ENCODE measurements around the gene NECAB3. TPM values are rescaled to one million over a fixed set of nuclear protein-coding genes. Genes with fewer than 3 reads are reported as not detected.
A peak's percentile ranks its signal among the peaks of the same experiment; 100 is the strongest.

The NECAB3 gene
- total and polyA plus RNA-seq, 2 of the 13 experiments (the other 11 are each of a cell fraction or from before 2014, with no cell fraction given), result 61.5 to 65.5 TPM

DNA sequence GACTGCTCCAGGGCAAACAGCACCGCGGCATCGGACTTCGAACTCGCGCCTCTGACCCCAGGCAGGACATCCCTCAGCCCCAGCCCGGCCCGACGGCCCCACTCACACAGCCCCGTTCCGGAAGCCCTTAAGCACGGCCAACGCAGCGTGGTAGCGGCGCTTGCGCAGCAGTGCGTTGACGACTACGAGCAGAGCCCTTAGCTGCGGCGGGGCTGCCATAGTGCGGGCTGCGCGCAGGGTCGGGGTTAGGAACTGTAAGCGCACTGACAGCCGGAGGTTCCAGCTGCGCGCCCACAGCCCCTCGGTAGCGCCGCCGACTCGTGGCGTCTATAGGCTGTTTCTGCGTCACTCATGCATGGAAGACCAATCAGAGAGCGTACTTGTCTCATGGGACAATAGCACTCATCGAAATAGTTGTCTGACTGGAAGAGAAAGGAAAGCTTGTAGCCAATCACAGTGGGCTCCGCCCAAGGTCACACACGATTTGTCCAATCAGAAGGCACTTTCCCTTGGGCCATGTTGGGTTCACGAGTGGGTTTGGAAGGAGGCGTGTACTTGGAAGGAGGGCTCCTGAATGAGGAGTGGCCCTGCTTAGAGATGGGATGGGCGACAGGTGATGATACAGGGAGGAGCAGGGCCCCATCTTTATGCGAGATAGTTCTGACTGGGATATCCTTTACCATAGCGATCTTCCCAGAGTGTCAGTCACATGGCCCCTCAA lies 45.9 kb upstream of the NECAB3 start, which contains the start of gene PXMP4 (continued):
- peak; percentile 21; the same call in 1 of the 2 replicates for TF ChIP-seq RELA (CRISPR knock-in tag; IDR thresholded peaks at IDR 0.05)
- 0 out of 2 replicates have a peak, but pooled peaks have one; percentile 4 for TF ChIP-seq TOPORS (CRISPR knock-in tag; IDR thresholded peaks at IDR 0.05)
- TF ChIP-seq HNRNPLL (IDR thresholded peaks at IDR 0.05; ENCODE audit: low read depth, low read length, poor library complexity, severe bottlenecking), result peak; percentile 46
- TF ChIP-seq ZNF850 (CRISPR knock-in tag; conservative IDR thresholded peaks at IDR 0.05), result no peak
- no peak for TF ChIP-seq SRSF4 (IDR thresholded peaks at IDR 0.05; ENCODE audit: low read depth, low read length, poor library complexity, severe bottlenecking)
- no peak for TF ChIP-seq ZNF18 (CRISPR knock-in tag; IDR thresholded peaks at IDR 0.05; ENCODE audit: insufficient replicate concordance)
- no peak for TF ChIP-seq SETDB1 (CRISPR knock-in tag; IDR thresholded peaks at IDR 0.05; ENCODE audit: borderline replicate concordance)
- TF ChIP-seq, protein P1, sequence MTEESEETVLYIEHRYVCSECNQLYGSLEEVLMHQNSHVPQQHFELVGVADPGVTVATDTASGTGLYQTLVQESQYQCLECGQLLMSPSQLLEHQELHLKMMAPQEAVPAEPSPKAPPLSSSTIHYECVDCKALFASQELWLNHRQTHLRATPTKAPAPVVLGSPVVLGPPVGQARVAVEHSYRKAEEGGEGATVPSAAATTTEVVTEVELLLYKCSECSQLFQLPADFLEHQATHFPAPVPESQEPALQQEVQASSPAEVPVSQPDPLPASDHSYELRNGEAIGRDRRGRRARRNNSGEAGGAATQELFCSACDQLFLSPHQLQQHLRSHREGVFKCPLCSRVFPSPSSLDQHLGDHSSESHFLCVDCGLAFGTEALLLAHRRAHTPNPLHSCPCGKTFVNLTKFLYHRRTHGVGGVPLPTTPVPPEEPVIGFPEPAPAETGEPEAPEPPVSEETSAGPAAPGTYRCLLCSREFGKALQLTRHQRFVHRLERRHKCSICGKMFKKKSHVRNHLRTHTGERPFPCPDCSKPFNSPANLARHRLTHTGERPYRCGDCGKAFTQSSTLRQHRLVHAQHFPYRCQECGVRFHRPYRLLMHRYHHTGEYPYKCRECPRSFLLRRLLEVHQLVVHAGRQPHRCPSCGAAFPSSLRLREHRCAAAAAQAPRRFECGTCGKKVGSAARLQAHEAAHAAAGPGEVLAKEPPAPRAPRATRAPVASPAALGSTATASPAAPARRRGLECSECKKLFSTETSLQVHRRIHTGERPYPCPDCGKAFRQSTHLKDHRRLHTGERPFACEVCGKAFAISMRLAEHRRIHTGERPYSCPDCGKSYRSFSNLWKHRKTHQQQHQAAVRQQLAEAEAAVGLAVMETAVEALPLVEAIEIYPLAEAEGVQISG (CRISPR knock-in tag; IDR thresholded peaks at IDR 0.05), result no peak
- no peak for TF ChIP-seq ZSCAN25 (CRISPR knock-in tag; IDR thresholded peaks at IDR 0.05)
- TF ChIP-seq MAFK (conservative IDR thresholded peaks at IDR 0.05 in 1 of 2, IDR thresholded peaks at IDR 0.05 in 1 of 2; ENCODE audit: low read length in 2 of 2), result no peak
- TF ChIP-seq, protein P2, sequence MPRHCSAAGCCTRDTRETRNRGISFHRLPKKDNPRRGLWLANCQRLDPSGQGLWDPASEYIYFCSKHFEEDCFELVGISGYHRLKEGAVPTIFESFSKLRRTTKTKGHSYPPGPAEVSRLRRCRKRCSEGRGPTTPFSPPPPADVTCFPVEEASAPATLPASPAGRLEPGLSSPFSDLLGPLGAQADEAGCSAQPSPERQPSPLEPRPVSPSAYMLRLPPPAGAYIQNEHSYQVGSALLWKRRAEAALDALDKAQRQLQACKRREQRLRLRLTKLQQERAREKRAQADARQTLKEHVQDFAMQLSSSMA (CRISPR knock-in tag; IDR thresholded peaks at IDR 0.05), result no peak
- TF ChIP-seq, protein P3, sequence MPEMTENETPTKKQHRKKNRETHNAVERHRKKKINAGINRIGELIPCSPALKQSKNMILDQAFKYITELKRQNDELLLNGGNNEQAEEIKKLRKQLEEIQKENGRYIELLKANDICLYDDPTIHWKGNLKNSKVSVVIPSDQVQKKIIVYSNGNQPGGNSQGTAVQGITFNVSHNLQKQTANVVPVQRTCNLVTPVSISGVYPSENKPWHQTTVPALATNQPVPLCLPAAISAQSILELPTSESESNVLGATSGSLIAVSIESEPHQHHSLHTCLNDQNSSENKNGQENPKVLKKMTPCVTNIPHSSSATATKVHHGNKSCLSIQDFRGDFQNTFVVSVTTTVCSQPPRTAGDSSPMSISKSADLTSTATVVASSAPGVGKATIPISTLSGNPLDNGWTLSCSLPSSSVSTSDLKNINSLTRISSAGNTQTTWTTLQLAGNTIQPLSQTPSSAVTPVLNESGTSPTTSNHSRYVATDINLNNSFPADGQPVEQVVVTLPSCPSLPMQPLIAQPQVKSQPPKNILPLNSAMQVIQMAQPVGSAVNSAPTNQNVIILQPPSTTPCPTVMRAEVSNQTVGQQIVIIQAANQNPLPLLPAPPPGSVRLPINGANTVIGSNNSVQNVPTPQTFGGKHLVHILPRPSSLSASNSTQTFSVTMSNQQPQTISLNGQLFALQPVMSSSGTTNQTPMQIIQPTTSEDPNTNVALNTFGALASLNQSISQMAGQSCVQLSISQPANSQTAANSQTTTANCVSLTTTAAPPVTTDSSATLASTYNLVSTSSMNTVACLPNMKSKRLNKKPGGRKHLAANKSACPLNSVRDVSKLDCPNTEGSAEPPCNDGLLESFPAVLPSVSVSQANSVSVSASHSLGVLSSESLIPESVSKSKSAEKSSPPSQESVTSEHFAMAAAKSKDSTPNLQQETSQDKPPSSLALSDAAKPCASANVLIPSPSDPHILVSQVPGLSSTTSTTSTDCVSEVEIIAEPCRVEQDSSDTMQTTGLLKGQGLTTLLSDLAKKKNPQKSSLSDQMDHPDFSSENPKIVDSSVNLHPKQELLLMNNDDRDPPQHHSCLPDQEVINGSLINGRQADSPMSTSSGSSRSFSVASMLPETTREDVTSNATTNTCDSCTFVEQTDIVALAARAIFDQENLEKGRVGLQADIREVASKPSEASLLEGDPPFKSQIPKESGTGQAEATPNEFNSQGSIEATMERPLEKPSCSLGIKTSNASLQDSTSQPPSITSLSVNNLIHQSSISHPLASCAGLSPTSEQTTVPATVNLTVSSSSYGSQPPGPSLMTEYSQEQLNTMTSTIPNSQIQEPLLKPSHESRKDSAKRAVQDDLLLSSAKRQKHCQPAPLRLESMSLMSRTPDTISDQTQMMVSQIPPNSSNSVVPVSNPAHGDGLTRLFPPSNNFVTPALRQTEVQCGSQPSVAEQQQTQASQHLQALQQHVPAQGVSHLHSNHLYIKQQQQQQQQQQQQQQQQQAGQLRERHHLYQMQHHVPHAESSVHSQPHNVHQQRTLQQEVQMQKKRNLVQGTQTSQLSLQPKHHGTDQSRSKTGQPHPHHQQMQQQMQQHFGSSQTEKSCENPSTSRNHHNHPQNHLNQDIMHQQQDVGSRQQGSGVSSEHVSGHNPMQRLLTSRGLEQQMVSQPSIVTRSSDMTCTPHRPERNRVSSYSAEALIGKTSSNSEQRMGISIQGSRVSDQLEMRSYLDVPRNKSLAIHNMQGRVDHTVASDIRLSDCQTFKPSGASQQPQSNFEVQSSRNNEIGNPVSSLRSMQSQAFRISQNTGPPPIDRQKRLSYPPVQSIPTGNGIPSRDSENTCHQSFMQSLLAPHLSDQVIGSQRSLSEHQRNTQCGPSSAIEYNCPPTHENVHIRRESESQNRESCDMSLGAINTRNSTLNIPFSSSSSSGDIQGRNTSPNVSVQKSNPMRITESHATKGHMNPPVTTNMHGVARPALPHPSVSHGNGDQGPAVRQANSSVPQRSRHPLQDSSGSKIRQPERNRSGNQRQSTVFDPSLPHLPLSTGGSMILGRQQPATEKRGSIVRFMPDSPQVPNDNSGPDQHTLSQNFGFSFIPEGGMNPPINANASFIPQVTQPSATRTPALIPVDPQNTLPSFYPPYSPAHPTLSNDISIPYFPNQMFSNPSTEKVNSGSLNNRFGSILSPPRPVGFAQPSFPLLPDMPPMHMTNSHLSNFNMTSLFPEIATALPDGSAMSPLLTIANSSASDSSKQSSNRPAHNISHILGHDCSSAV (CRISPR knock-in tag; IDR thresholded peaks at IDR 0.05; ENCODE audit: borderline replicate concordance), result no peak
- TF ChIP-seq ZNF788 (CRISPR knock-in tag; IDR thresholded peaks at IDR 0.05; ENCODE audit: borderline replicate concordance), result 0 out of 2 replicates have a peak, but pooled peaks have one; percentile 45
- no peak for TF ChIP-seq SP5 (CRISPR knock-in tag; IDR thresholded peaks at IDR 0.05; ENCODE audit: borderline replicate concordance, low read depth)
- TF ChIP-seq MED13 (CRISPR knock-in tag; IDR thresholded peaks at IDR 0.05), result no peak
